ENCODE data around the gene HUNK. TPM values are rescaled to one million over a fixed set of nuclear protein-coding genes. Genes with fewer than 3 reads are reported as not detected.

Gene HUNK
- total RNA-seq, 1 donor from 2014 or later = 29.1 TPM

GRCh38 chr21:31903896-31904295 lies 31.1 kb downstream of the HUNK start:
- Mint-ChIP-seq H3K27me3 (ENCODE audit: low read depth) (no peaks in the 10 kb centered on the region), H3K4me3 (no peak overlapping the region), H3K9me3 (no peaks in the 10 kb centered on the region), H3K27ac (ENCODE audit: unreplicated experiment) (no peak overlapping the region), H3K36me3 (ENCODE audit: low read depth) (peaks cover 6% of the 10 kb centered on the region), H3K4me1 (peaks cover 77% of the 10 kb centered on the region)
- TF ChIP-seq CTCF (conservative IDR thresholded peaks at IDR 0.05) = no peak
- no peak for DNase-seq (ENCODE audit: low read depth, low spot score)

- no peak for TF ChIP-seq CTCF (conservative IDR thresholded peaks at IDR 0.05)
- Mint-ChIP-seq H3K27ac (ENCODE audit: unreplicated experiment) (peak overlapping the region; percentile 3), H3K4me1 (peaks cover 82% of the 10 kb centered on the region), H3K9me3 (no peaks in the 10 kb centered on the region), H3K27me3 (ENCODE audit: low read depth) (no peaks in the 10 kb centered on the region), H3K4me3 (no peak overlapping the region), H3K36me3 (ENCODE audit: low read depth) (peaks cover 4% of the 10 kb centered on the region)
- DNase-seq (ENCODE audit: low read depth, low spot score) = no peak
These were observed 33.0 kb downstream of the HUNK start for GRCh38 chr21:31905503-31906451.

GRCh38 chr21:31908106-31909031 lies 35.5 kb downstream of the HUNK start:
- H3K4me3 Mint-ChIP-seq = peak overlapping the region; percentile 77

GRCh38 chr21:31909153-31910073 lies 36.6 kb downstream of the HUNK start:
- TF ChIP-seq CTCF (conservative IDR thresholded peaks at IDR 0.05) = peak; percentile 31
- peaks cover 91% of the 10 kb centered on the region for H3K4me1 Mint-ChIP-seq
- H3K27ac Mint-ChIP-seq (ENCODE audit: unreplicated experiment) = peak overlapping the region; percentile 96
- H3K27me3 Mint-ChIP-seq (ENCODE audit: low read depth) = no peaks in the 10 kb centered on the region
- DNase-seq (ENCODE audit: low read depth, low spot score) = no peak
- no peaks in the 10 kb centered on the region for H3K9me3 Mint-ChIP-seq
- peaks cover 8% of the 10 kb centered on the region for H3K36me3 Mint-ChIP-seq (ENCODE audit: low read depth)
- H3K4me3 Mint-ChIP-seq = peak overlapping the region; percentile 77

More at GRCh38 chr21:31908106-31909031, 35.5 kb downstream of the HUNK start:
- no peaks in the 10 kb centered on the region for H3K9me3 Mint-ChIP-seq
- H3K4me1 Mint-ChIP-seq = peaks cover 92% of the 10 kb centered on the region
- no peak for DNase-seq (ENCODE audit: low read depth, low spot score)
- peaks cover 8% of the 10 kb centered on the region for H3K36me3 Mint-ChIP-seq (ENCODE audit: low read depth)
- no peak for TF ChIP-seq CTCF (conservative IDR thresholded peaks at IDR 0.05)
- peak overlapping the region; percentile 96 for H3K27ac Mint-ChIP-seq (ENCODE audit: unreplicated experiment)
- no peaks in the 10 kb centered on the region for H3K27me3 Mint-ChIP-seq (ENCODE audit: low read depth)
